PC-9 (cell line): ENCODE data around the gene MICAL3. TPM values are rescaled to one million over a fixed set of nuclear protein-coding genes. Genes with fewer than 3 reads are reported as not detected.

ENCODE experiments used
- BruUV-seq: library from RNA; stranded (reverse); fragments of 400-500 nt; replicated peaks from 2 replicates; lab custom pipeline; 2021; lab: Mats Ljungman, UMichigan
- CTCF ChIA-PET: fragments of 300-600 bp; sonication (Branson Sonifier 250); formaldehyde crosslinking; loops from one replicate; lab custom pipeline; 2022; ENCODE audit warnings: antibody characterized with exemption; lab: Charles Lee
- POLR2A ChIA-PET: fragments of 300-600 bp; sonication (Branson Sonifier 250); formaldehyde crosslinking; loops from one replicate; lab custom pipeline; 2022; ENCODE audit warnings: antibody characterized with exemption; ENCODE audit not compliant: unreplicated experiment; lab: Charles Lee
- DNase-seq, 2 experiments: peaks; one replicate each; pipeline versions ENCODE4 v3.0.0 to v3.0.0-alpha.2; 2015 to 2022; ENCODE audit warnings: mixed read lengths in 1 of 2
- H2AFZ ChIP-seq: fragments of 200-600 bp; sonication (generic); 2 replicates; pipeline ENCODE4 v1.8.1; 2017; ENCODE audit warnings: antibody characterized with exemption
- H3F3A ChIP-seq: fragments of 200-600 bp; sonication (generic); 2 replicates; pipeline ENCODE4 v1.8.1; 2017; ENCODE audit warnings: antibody characterized with exemption, mild to moderate bottlenecking, low read depth; ENCODE audit not compliant: insufficient read depth
- H3K27ac ChIP-seq: fragments of 200-600 bp; sonication (generic); 2 replicates; pipeline ENCODE4 v1.6.1; 2016; ENCODE audit warnings: mixed run types
- H3K27me3 ChIP-seq: fragments of 200-600 bp; sonication (generic); 2 replicates; pipeline ENCODE4 v1.6.1; 2016; ENCODE audit warnings: low read depth, mixed run types; ENCODE audit not compliant: insufficient read depth
- H3K36me3 ChIP-seq: fragments of 200-600 bp; sonication (generic); 2 replicates; pipeline ENCODE4 v1.6.1; 2016; ENCODE audit warnings: low read depth, mixed run types
- H3K4me1 ChIP-seq: fragments of 200-600 bp; sonication (generic); replicated peaks from 2 replicates; pipeline ENCODE4 v1.6.1; 2016; ENCODE audit warnings: mixed run types; ENCODE audit not compliant: insufficient read depth
- H3K4me2 ChIP-seq: fragments of 200-600 bp; sonication (generic); 2 replicates; pipeline ENCODE4 v1.6.1; 2017; ENCODE audit warnings: mixed run types
- H3K4me3 ChIP-seq: fragments of 200-600 bp; sonication (generic); 2 replicates; pipeline ENCODE4 v1.6.1; 2016; ENCODE audit warnings: mixed run types
- H3K79me2 ChIP-seq: fragments of 200-600 bp; sonication (generic); 2 replicates; pipeline ENCODE4 v1.6.1; 2017; ENCODE audit warnings: low read depth, mixed run types
- H3K9me2 ChIP-seq: fragments of 200-600 bp; sonication (generic); 2 replicates; pipeline ENCODE4 v1.8.1; 2017; ENCODE audit warnings: mild to moderate bottlenecking; ENCODE audit not compliant: insufficient read depth
- H3K9me3 ChIP-seq: fragments of 200-600 bp; sonication (generic); 2 replicates; pipeline ENCODE4 v1.8.1; 2016; ENCODE audit warnings: low read depth; ENCODE audit not compliant: insufficient read depth
- H4K20me1 ChIP-seq: fragments of 200-600 bp; sonication (generic); 2 replicates; pipeline ENCODE4 v1.8.1; 2017; ENCODE audit not compliant: insufficient read depth
- EZH2 ChIP-seq: fragments of 200-600 bp; sonication (generic); IDR thresholded peaks from 2 replicates; pipeline ENCODE4 v1.8.0; 2017; ENCODE audit warnings: antibody characterized with exemption, low read depth
- intact Hi-C: fragments of 100-400 bp; cut with micrococcal nuclease; formaldehyde crosslinking; loops from one replicate; pipeline ENCODE4 v1.10.0; 2022; ENCODE audit not compliant: unreplicated experiment
- total RNA-seq: library from RNA; stranded (reverse); gene quantifications from 2 replicates; pipeline ENCODE4 v1.2.3, GENCODE V29; 2021
- TF ChIP-seq, protein P1 (sequence below): fragments of 200-600 bp; sonication (generic); conservative IDR thresholded peaks from 2 replicates; pipeline ENCODE4 v1.6.1; 2017; ENCODE audit warnings: mixed run types, antibody characterized with exemption, mild to moderate bottlenecking, moderate library complexity

Gene MICAL3
- total RNA-seq, 1 experiment from 2014 or later, result 27.4 TPM

DNA sequence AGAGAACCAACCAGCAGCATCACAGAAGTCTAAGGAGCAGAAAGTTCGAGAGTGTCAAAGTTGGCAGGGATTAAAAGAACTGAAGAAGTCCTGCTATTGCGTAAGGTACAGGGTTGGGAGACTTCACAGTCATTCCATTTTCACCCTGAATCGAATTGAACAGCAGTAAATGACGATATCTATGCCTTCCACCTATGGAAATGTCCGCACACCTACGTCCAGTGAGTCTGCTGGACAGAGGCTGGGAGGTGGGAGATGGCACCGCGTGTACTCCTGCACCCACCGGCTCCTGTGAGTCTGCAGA, 116.7 kb downstream of the MICAL3 start:
- H3K9me3 ChIP-seq, result no peaks in the 10 kb centered on the region
- no peaks in the 10 kb centered on the region for H3K36me3 ChIP-seq
- H3K79me2 ChIP-seq, result peaks cover 4% of the 10 kb centered on the region; the same call in 1 of the 2 replicates
- no peak overlapping the region for H2AFZ ChIP-seq
- no peak overlapping the region for H3K27ac ChIP-seq
- H3K4me1 ChIP-seq, result no peaks in the 10 kb centered on the region
- ChIA-PET CTCF (no interaction called here), POLR2A (no interaction called here)
- no peak overlapping the region for H3K4me3 ChIP-seq
- H3K27me3 ChIP-seq, result no peaks in the 10 kb centered on the region
- no peaks in the 10 kb centered on the region; the same call in 1 of the 2 replicates for H4K20me1 ChIP-seq
- TF ChIP-seq, protein P1, sequence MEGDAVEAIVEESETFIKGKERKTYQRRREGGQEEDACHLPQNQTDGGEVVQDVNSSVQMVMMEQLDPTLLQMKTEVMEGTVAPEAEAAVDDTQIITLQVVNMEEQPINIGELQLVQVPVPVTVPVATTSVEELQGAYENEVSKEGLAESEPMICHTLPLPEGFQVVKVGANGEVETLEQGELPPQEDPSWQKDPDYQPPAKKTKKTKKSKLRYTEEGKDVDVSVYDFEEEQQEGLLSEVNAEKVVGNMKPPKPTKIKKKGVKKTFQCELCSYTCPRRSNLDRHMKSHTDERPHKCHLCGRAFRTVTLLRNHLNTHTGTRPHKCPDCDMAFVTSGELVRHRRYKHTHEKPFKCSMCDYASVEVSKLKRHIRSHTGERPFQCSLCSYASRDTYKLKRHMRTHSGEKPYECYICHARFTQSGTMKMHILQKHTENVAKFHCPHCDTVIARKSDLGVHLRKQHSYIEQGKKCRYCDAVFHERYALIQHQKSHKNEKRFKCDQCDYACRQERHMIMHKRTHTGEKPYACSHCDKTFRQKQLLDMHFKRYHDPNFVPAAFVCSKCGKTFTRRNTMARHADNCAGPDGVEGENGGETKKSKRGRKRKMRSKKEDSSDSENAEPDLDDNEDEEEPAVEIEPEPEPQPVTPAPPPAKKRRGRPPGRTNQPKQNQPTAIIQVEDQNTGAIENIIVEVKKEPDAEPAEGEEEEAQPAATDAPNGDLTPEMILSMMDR, result no peak
- TF ChIP-seq EZH2, result no peak
- intact Hi-C loops, result no loop called here
- no TSS peak for BruUV-seq
- H3K9me2 ChIP-seq, result no peaks in the 10 kb centered on the region
- no peak for DNase-seq
- no peaks in the 10 kb centered on the region for H3F3A ChIP-seq
- no peak overlapping the region for H3K4me2 ChIP-seq

DNA sequence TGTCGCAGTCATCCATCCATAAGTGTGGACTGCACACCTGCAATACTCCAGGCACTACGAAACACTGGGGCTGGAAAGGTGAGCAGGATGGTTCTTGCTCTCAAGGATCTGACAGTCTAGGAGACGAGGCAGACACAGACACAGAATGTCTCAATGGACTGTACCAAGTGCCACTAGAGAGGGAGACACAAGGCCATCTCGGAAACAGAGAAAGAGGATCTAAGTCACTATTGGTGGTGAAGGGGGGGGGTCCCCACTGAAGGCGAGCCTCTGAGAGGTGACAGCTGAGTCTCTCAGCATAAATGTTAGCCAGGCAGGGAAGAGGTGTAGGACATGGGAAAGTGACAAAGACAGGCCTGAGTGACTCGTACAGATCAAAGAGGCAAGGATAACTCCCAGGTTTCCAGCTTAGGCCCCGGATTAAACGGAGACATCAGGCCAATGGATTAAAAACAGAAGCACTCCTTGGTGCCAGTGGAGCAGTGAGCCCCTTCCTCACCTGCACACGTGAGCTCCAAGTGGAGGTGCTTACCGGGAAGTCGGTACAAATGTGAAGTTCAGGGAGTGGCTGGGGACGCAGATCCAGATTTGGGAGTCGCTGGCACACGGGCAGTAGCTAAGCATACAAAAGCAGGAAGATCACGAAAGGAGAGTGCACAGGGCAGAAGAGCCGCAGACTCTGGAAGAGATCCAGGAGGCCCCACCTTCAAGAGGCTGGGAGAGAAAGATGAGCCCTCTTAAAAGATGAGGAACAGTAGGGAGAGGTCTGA, 117.2 kb downstream of the MICAL3 start:
- Histone ChIP-seq H3K9me3 (no peaks in the 10 kb centered on the region), H2AFZ (no peak overlapping the region), H3K4me3 (no peak overlapping the region), H3K79me2 (peaks cover 4% of the 10 kb centered on the region; the same call in 1 of the 2 replicates), H3K27me3 (no peaks in the 10 kb centered on the region), H3F3A (no peaks in the 10 kb centered on the region), H3K36me3 (no peaks in the 10 kb centered on the region), H3K4me1 (no peaks in the 10 kb centered on the region), H4K20me1 (no peaks in the 10 kb centered on the region), H3K4me2 (no peak overlapping the region), H3K27ac (no peak overlapping the region), H3K9me2 (no peaks in the 10 kb centered on the region)
- TF ChIP-seq EZH2, result no peak
- TF ChIP-seq, protein P1, result no peak
- no peak for DNase-seq
- BruUV-seq, result no TSS peak
- CTCF ChIA-PET, result no interaction called here
- intact Hi-C loops, result no loop called here
- POLR2A ChIA-PET, result no interaction called here

DNA sequence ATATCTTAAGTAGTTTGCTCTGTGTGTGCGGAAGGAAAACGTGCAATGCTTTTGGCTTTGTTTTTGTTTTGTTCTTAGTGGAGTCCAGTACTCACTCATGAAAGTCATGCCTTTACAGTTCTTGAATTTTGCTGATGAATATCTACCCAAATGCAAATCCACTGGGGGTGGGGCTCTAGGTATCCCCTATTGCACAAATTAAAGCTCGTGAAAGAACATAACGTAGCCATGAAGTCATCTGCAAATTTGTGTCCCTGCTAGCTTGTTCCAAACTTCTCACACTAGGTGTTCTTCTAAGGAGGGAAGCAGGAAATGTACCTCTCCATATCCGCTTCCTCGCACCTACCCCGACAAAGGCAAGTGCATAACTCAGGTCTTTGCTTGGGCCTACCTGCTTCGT, 118.9 kb downstream of the MICAL3 start:
- Histone ChIP-seq H3K9me2 (no peaks in the 10 kb centered on the region), H3K4me1 (no peaks in the 10 kb centered on the region), H3K36me3 (no peaks in the 10 kb centered on the region), H2AFZ (no peak overlapping the region), H3K27me3 (no peaks in the 10 kb centered on the region), H4K20me1 (no peaks in the 10 kb centered on the region), H3K4me3 (no peak overlapping the region), H3K27ac (no peak overlapping the region), H3F3A (no peaks in the 10 kb centered on the region), H3K4me2 (no peak overlapping the region), H3K9me3 (no peaks in the 10 kb centered on the region), H3K79me2 (peaks cover 4% of the 10 kb centered on the region; the same call in 1 of the 2 replicates)
- ChIA-PET CTCF (no interaction called here), POLR2A (no interaction called here)
- no peak for DNase-seq
- intact Hi-C loops, result no loop called here
- no TSS peak for BruUV-seq
- TF ChIP-seq, protein P1, result no peak
- TF ChIP-seq EZH2, result no peak
